RWPE2 (cell line): Measurements from ENCODE around the gene ZMIZ1.

Source experiments
- ATAC-seq: fragments of 200-7000 bp; cut with Tn5 transposase; 3 replicates; pipeline ENCODE4 v1.9.1; 2021; ENCODE audit warnings: low read depth
- DNase-seq: peaks from one replicate; pipeline ENCODE4 v3.0.0-alpha.2; 2020; ENCODE audit warnings: low spot score
- H3K27ac ChIP-seq: fragments of 450-650 bp; 2 replicates; pipeline ENCODE4 v1.5.1; 2017; ENCODE audit warnings: mild to moderate bottlenecking; ENCODE audit not compliant: poor library complexity, severe bottlenecking
- H3K27me3 ChIP-seq: fragments of 250-450 bp; sonication (Bioruptor Pico); 2 replicates; pipeline ENCODE4 v1.5.1; 2021; ENCODE audit warnings: mild to moderate bottlenecking, moderate library complexity; ENCODE audit not compliant: insufficient read depth, poor library complexity, severe bottlenecking
- H3K36me3 ChIP-seq: fragments of 250-450 bp; sonication (Bioruptor Pico); 2 replicates; pipeline ENCODE4 v1.5.1; 2020; ENCODE audit warnings: low read depth, mild to moderate bottlenecking, moderate library complexity
- H3K4me1 ChIP-seq: fragments of 250-450 bp; sonication (Bioruptor Pico); 2 replicates; pipeline ENCODE4 v1.5.1; 2021; ENCODE audit warnings: mild to moderate bottlenecking, moderate library complexity; ENCODE audit not compliant: insufficient read depth, poor library complexity, severe bottlenecking
- H3K4me3 ChIP-seq: fragments of 250-450 bp; sonication (Bioruptor Pico); 2 replicates; pipeline ENCODE4 v1.5.1; 2021; ENCODE audit warnings: mild to moderate bottlenecking, moderate library complexity; ENCODE audit not compliant: severe bottlenecking
- H3K9me3 ChIP-seq: fragments of 250-450 bp; sonication (Bioruptor Pico); 2 replicates; pipeline ENCODE4 v1.5.1; 2021; ENCODE audit warnings: mild to moderate bottlenecking, moderate library complexity; ENCODE audit not compliant: severe bottlenecking
- CTCF ChIP-seq: fragments of 450-650 bp; IDR thresholded peaks from one replicate; pipeline ENCODE4 v1.5.1; 2017; ENCODE audit warnings: mild to moderate bottlenecking, moderate library complexity; ENCODE audit not compliant: poor library complexity, severe bottlenecking

ZMIZ1 gene

DNA sequence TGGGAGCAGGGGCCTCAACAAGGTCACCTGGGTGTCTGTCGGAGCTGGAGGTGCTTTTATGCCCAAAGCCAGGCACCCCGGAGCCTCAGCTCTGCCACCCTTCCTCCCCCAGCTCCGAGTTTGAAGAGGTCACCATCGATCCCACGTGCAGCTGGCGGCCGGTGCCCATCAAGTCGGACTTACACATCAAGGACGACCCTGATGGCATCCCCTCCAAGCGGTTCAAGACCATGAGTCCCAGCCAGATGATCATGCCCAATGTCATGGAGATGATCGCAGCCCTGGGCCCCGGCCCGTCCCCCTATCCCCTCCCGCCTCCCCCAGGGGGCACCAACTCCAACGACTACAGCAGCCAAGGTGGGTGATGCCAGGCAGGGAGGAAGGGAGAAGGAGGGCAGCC lies 237.2 kb downstream of the ZMIZ1 start:
- Histone ChIP-seq H3K4me3 (no peak overlapping the region), H3K36me3 (peaks cover 39% of the 10 kb centered on the region), H3K27ac (no peak overlapping the region), H3K4me1 (no peaks in the 10 kb centered on the region), H3K9me3 (no peaks in the 10 kb centered on the region), H3K27me3 (no peaks in the 10 kb centered on the region)
- TF ChIP-seq CTCF: no peak
- DNase-seq (no peak), ATAC-seq (no peak)

DNA sequence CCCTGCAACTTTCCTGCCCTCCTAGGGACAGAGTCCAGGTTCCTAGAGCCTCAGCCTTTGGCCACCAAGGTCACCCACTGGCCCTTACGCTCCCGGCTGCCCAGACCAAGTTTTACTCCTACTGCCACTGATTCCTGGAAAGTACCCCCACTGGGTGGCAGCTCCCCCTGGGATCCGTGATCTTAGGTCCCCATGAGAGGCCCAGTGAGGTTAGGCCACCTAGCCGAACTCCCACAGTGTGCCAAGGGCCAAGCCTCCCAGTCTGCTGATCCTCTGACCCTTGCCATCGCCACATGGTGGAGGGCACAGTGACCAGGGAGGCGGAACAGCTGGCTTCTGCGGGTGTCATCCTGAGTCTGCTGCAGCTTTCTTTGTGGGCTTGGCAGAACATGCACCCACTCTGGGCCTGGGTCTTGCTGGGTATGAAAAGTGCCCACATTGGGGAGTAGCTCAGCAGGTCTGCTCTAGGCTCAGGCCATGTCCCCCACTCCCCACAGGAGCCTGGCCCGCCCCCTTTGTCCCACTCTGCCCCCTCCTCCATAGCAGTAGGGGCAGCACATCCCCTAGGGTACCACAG lies 238.0 kb downstream of the ZMIZ1 start:
- H3K4me1 ChIP-seq: no peaks in the 10 kb centered on the region
- no peaks in the 10 kb centered on the region for H3K9me3 ChIP-seq
- H3K27me3 ChIP-seq: no peaks in the 10 kb centered on the region
- ATAC-seq (no peak), DNase-seq (no peak)
- TF ChIP-seq CTCF: no peak
- peaks cover 32% of the 10 kb centered on the region for H3K36me3 ChIP-seq
- no peak overlapping the region for H3K4me3 ChIP-seq
- H3K27ac ChIP-seq: no peak overlapping the region

DNA sequence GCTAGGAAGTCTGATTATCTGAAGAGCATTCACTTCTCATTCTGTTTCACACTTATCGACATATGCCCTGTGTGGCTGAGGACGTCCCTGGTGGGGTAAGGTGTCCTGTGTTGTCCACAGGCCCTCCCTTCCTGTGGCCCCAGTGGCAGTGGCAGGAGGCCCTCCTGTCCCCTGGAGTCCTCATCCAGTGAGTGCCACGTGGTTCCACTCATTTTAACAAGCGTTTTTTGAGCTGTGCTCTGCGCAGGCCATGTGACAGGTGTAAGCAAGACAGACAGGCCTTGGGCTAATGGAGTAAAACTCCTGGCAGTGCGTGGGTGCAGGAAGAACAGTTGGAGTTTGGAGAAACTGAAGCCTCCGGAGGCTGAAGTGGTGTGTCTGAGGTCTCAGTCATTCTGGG lies 239.2 kb downstream of the ZMIZ1 start:
- TF ChIP-seq CTCF: no peak
- H3K4me1 ChIP-seq: no peaks in the 10 kb centered on the region
- peaks cover 33% of the 10 kb centered on the region for H3K36me3 ChIP-seq
- no peak for DNase-seq
- H3K4me3 ChIP-seq: no peak overlapping the region
- no peaks in the 10 kb centered on the region for H3K9me3 ChIP-seq
- no peaks in the 10 kb centered on the region for H3K27me3 ChIP-seq
- H3K27ac ChIP-seq: no peak overlapping the region
- ATAC-seq: no peak

DNA sequence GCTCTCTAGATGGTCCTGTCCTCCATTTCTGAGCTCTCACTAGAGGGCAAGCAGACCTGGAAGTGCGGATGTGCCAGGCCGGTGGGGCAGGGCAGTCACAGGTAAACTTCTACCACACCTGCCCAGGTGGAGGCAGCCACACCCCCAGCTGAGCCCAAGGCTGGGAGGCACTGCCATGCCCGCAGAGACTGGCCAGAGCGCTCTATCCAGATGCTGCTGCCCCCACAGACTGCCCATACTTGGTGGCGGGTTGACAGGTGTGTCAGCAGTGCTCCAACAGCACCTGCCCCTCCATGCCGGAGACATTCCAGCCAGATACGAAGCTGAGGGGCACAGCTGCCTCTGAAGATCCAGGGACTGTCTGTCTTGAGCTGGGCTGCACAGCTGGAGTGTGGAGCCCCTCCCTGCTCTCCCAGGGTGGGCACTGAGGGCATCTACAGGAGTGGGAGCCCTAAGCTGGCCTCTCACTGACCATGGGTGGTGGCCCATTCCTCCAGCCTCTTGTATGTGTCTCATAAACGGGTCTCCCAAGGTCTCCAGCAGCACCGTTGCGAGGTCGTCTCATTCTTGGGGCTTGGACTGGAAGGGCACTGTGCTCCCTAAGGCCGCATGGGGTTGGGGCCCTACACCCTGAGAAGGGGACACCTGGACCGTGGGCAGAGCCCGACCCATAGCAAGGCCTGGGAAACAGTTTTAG lies 240.4 kb downstream of the ZMIZ1 start:
- ATAC-seq: no peak
- TF ChIP-seq CTCF: no peak

More for the DNA sequence above, 240.4 kb downstream of the ZMIZ1 start:
- peaks cover 28% of the 10 kb centered on the region for H3K36me3 ChIP-seq
- no peaks in the 10 kb centered on the region for H3K4me1 ChIP-seq
- H3K27ac ChIP-seq: no peak overlapping the region
- no peak overlapping the region for H3K4me3 ChIP-seq
- H3K27me3 ChIP-seq: no peaks in the 10 kb centered on the region
- H3K9me3 ChIP-seq: no peaks in the 10 kb centered on the region
- no peak for DNase-seq
